ENCODE measurements around the gene WSCD1.

Gene WSCD1

DNA sequence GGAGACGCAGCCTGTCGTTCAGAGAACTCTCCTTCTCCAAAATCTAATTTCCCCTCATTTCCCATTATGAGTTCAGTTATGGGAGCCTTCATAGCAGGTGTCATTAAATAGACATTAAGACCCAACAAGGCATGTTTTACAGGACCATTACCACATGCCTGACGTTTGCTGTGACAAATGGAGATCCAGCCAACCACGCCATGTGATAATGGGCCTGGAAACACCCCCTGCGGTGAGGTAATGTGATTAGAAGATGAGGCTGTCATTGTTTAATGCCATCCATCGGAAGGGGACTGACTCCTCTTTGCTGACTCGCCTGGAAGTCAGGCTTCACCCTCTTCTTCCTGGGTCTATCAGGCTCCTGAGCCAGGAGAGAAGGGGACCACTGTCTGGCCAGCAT is 76.9 kb downstream of the WSCD1 start:
- DNase-seq (ENCODE audit: low read depth in 2 of 3, low spot score in 2 of 3): no peak

DNA sequence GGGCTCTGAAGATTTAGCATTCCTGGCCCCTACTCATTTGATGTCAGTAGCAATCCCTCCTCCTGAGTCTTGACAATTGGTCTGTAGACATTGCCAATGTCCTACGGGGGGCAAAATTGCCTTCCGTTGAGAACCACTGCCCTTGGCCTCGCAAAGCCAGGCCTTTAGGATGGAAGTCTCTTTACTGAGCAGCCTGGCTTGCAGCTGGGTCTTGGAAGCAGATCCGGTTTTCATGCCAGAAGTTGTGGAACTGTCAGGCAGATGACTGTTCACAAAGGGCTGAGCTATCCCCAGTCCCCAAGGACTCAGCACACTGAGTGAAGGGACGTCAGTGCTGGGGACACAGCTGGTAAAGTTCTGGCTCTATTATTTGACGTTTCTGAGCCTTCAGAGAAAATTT is 83.2 kb downstream of the WSCD1 start:
- DNase-seq (ENCODE audit: low read depth in 2 of 3, low spot score in 2 of 3): no peak

DNA sequence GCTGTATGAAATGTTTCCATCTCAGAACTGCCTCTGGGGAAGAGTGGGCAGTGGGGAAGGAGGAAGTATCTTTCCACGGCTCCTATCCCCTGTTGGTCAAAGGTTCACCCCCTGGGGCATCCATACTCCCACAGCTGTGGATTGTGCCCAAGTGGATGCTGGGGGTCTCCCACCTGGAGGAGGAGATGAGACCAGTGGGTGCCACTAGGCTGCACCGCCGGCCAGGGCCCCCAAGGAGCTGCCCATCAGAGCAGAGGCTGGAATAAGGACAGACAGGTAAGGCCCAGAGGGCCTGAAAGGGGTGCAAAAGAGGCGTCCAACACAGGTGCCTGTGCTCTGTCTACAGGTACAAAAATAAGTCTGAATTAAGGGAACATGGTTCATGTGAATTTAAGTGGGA is 87.5 kb downstream of the WSCD1 start:
- no peak for DNase-seq (ENCODE audit: low read depth in 2 of 3, low spot score in 2 of 3)

DNA sequence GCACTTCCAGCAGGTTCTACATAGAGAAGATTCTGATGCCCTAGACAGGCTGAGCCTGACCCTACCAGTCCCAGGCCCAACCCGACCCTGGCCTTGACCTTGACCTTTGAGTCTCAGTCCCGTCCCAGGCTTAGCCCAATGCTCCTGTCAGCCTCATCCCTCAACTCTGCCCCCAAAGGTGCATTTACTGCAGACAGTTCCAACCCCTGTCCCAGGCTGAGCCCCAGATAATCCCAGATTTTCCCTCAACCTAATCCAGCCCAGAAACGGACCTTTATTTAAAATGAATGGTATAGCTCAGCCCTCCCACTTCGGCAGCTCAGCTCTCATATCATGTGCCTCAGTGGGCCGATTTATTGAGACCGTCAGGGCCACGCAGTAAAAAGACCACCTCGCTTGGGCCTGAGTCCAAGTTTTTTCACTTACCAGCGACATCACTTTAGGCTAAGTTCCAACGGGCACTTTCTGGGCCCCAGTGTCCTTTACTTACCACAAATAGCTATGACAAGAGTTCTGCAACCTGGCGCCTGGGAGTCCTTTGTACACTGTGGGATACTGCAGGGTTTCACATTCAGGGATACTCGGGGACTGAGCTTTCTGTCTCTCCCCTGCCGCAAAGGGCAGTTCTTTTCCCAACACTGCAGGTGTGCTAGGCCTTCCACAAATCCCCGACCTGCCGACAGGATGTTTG is 89.5 kb downstream of the WSCD1 start:
- DNase-seq (ENCODE audit: low read depth in 2 of 3, low spot score in 2 of 3): no peak

DNA sequence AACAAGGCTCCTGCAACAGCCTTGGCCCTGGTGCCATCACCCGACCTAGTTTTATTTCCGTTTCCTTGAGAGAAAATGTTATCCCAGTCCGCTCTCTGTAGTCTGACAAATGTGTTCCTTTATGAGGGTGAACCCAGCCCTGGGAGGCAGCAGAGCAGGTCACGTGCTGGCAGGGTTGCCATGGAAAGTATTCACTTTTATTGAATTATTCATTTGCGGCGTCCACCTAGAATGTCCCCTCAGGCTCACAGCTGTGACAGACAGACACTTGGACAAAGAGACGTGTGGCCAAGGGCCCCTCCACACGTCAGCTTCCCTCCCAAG is 90.0 kb downstream of the WSCD1 start:
- DNase-seq (ENCODE audit: low read depth in 2 of 3, low spot score in 2 of 3): no peak

DNA sequence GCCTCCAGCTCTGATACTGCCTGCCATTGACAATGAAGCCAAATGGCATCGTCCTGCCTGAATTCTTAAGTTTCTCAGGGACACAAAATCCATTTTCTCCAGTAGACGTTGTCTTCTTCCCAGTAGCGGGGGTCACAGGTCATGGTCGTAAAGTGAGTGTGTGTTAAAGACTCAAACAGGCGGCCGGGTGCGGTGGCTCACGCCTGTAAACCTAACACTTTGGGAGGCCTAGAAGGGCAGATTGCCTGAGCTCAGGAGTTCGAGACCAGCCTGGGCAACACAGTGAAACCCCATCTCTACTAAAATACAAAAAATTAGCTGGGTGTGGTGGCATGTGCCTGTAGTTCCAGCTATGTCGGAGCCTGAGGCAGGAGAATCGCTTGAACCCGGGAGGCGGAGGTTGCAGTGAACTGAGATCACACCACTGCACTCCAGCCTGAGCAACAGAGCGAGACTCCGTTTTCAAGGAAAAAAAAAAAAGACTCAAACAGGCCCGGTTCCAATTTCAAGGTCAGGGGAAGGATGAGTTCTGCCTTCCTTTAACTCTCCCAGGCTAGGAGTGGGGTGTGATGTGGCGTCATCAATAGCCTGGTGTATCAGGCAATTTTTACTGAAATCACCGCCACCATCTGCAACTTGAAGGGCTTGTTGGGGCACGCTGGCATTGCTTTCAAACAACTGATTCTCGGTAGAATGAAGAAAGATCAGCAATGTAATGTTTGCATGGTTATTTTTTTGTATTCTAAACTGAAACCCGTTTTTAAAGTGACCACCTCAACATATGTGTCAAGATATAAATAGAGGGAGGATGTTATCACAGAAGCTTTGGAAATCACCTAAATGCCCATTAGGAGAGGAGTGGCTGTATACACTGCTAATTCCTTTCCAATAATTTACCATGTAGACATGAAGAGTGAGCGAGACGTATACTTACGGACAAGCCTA is 91.0 kb downstream of the WSCD1 start:
- DNase-seq (ENCODE audit: low read depth in 2 of 3, low spot score in 2 of 3): no peak

DNA sequence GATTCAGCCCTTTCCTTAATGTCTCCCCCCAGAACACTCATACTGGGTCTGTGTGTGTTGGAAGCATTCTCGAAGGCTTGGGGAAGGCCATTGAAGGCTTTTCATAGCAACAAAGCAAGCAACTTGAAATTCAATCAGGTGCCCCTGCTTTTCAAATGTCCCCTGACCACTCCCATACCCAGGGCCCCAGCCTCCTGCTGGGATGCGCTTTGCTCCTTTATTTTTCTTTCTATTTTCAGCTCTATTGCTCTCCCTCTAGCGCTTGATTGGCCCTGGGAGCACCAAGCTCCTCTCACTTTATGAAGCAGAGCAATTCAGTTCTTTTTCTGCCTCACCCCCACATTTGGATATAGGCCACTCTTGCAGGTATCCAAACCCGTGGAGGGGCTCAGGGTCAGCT is 92.0 kb downstream of the WSCD1 start:
- DNase-seq (ENCODE audit: low read depth in 2 of 3, low spot score in 2 of 3): no peak

DNA sequence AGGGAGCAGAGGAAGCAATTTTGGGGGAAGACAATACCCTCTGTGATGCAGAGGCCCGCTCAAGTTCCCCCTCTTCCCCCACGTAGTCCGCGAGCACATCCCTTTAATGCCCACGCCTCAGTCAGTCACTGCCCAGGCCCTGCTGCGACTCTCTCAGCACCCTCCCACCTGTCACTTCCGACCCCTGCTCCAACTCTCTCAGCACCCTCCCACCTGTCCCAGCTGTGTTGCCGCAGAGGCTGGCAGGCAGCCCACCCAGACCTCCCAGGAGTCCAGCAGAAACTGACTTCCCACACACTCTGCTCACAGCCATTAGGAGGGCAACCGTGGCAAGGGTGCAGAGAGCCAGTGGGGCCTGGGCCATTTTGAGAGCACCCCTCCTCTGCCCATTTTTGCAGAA is 92.7 kb downstream of the WSCD1 start:
- no peak for DNase-seq (ENCODE audit: low read depth in 2 of 3, low spot score in 2 of 3)

DNA sequence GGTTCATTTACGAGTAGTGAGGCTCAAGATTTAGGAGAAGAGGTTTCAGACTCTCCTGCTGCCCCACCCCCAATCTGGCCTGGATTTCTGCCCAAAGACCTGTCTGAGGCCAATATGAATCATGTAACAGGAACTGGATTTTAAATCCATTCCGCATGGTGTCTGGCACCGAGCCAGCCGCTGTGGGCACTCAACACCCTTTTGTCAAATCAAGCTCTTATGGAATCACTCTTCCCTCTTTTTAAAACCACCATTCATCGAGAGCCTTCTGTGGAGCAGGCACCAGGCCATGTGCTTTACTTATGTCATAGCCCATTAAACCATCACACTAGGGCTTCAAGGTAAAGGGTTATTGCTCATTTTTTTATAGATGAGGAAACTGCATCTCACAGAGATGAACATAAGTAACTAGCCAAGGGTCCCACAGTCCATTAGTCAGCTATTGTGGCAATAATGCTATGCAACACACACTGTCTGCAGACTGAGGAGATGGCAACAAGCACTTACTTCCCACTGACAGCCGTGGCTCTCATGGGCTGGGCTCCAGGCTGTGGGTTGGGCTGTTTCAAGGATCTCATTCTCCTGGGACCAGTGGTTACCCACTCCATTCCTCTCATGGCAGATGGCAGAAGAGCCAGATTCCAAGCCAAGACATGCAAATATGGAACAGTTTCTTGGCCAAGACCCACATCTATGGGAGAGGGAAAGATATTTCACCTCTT is 93.6 kb downstream of the WSCD1 start:
- no peak for DNase-seq (ENCODE audit: low read depth in 2 of 3, low spot score in 2 of 3)

DNA sequence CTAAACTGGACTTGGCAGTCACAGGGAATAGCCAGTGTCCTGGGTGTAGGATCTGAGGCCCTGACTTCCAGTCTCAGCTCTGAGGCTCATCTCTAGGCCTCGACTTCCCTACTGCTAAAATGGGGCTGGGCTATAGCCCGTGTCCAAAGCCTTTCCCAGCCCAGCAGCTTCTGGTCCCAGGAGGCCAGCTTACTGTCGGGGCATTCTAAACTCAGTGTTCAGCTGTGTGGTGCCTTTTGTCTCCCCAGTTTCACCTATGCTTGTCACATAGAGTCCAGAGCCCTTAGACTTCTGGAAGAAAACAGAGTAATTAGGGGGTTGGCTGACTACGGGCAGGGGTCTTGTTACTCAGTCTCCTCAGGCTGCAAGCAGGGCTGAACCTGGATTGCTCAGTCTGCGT is 94.8 kb downstream of the WSCD1 start:
- no peak for DNase-seq (ENCODE audit: low read depth in 2 of 3, low spot score in 2 of 3)

DNA sequence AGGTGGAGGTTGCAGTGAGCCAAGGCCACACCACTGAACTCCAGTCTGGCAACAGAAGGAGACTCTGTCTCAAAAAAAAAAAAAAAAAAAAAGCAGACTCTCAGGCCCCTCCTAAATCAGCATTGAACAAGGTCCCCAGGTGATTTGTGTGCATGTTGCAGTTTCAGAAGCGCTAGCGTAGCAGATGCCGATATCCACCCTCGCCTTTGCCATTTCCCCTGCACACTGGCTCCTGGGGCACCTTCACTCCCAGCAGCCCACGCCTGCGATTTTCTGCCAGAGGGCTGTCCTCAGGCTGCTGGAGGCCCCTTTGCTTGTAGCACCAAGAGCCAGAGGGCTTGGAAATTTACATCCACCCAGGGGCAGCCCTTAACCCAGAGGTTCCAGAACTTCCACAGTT is 95.6 kb downstream of the WSCD1 start:
- no peak for DNase-seq (ENCODE audit: low read depth in 2 of 3, low spot score in 2 of 3)

DNA sequence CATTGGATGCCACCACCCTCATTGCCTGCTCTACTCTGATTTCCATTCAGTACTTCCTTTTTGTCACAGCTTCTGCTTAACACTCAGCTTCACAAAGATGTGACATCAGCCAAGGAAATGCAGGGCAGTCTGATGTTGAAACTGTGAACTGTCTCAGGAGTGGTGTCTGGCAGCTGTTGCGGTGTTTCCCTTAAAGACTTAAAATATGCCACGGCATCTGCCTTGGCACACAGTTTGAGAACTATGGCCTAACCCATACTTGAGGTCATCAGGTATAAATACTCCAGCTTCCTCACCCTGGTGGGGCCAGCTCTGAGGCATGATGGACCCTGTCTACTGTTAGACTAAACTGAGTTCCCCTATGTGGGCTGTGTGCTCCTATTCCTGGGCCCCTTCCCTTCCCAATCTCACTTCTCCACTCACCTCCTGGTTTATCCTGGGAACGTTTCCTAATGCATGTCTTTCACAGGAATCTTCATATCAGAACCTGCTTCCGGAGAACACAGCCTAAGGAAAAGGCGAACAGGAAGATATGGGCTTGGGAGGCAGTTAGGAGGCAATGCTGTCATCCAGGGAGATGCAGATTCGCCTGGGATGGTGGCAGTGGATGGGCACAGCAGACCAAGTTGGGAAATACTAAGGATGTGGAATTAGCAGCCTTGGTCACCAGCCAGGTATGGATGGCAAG is 96.5 kb downstream of the WSCD1 start:
- DNase-seq (ENCODE audit: low read depth in 2 of 3, low spot score in 2 of 3): no peak

DNA sequence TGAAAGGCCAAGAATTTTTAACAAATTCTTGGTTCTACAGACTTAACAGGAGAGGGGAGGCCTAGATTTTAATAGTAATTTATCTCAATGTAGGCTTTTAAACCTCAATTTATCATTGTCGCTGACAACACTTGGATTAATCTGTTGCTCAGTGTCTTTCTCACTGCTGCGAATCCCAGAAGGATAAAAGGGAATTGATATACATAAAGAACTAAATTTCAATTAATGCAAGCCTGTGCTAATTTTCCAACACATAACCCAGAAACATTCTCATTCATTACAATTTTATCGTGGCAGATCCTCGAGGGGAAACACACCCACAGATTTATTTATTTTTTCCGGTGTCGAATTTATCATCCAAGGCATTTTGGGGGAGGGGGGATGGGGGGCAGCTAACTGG is 98.1 kb downstream of the WSCD1 start:
- no peak for DNase-seq (ENCODE audit: low read depth in 2 of 3, low spot score in 2 of 3)

DNA sequence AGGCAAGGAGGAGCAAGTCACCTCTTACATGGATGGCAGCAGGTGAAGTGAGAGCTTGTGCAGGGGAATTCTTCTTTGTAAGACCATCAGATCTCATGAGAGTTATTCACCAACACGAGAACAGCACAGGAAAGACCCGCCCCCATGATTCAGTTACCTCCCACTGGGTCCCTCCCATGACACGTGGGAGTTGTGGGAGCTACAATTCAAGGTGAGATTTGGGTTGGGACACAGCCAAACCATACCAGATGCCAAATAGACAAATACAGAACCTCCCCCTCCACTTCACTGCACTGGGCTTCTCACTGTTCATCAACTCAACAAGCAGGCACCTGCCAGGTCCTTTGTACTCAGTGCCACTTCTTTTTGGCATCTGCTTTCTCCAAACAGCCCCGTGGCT is 100.2 kb downstream of the WSCD1 start:
- DNase-seq (ENCODE audit: low read depth in 2 of 3, low spot score in 2 of 3): no peak

DNA sequence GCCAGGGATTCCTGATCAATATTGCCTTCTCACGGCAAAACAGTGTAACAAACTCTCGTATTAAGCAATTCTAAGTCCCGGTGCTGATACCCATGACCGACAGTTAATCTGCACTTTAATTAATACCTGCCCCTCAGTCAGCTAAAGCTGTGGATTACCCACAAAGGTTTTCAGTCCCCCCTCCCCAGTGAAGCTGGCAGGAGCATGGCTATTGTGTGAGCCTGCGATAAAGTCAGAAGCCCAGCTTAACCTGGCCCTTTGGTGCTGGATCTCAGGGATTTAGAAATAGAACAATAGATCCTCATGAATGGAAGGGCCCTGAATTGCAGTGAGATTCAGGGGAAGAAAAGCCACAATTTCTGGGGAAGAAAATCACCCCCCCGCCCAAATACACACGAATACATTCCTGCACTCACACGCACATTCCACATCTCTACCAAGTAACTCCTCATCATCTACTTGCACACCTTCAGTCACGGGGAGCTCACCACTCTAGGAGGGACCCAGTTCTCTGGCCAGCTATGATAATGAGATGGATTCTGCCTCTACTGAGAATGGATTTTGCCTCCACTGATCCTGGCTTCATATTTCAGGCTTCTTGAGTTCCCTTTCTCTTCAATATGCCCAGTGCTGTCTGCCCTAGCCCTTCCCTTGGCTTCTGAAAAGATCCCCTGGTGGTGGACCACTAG is 102.6 kb downstream of the WSCD1 start:
- no peak for DNase-seq (ENCODE audit: low read depth in 2 of 3, low spot score in 2 of 3)

DNA sequence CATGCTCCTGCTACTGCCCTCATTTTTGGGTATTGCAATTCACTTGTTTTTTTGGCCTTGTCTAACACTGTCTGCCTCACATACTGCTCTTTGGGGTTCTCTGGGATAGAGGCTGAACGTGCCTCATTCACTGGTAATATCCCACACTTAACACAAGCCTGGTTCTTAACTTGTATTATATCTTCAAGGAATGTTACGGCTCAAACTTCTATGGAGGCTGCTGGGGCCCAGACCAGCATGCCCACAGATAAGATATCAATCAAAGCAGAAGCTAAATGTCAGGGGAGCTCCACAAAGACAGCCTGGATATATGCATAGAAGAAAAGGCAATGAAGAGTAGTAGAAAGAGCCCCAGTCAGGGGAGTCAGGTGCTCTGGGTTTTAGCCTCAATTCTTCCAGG is 103.5 kb downstream of the WSCD1 start:
- no peak for DNase-seq (ENCODE audit: low read depth in 2 of 3, low spot score in 2 of 3)

Data from activated CD8-positive, alpha-beta memory T cell treated with anti-CD3 and anti-CD28 coated beads for 48 hours (primary cell).